ENCODE data around the gene PUM2.

DNA sequence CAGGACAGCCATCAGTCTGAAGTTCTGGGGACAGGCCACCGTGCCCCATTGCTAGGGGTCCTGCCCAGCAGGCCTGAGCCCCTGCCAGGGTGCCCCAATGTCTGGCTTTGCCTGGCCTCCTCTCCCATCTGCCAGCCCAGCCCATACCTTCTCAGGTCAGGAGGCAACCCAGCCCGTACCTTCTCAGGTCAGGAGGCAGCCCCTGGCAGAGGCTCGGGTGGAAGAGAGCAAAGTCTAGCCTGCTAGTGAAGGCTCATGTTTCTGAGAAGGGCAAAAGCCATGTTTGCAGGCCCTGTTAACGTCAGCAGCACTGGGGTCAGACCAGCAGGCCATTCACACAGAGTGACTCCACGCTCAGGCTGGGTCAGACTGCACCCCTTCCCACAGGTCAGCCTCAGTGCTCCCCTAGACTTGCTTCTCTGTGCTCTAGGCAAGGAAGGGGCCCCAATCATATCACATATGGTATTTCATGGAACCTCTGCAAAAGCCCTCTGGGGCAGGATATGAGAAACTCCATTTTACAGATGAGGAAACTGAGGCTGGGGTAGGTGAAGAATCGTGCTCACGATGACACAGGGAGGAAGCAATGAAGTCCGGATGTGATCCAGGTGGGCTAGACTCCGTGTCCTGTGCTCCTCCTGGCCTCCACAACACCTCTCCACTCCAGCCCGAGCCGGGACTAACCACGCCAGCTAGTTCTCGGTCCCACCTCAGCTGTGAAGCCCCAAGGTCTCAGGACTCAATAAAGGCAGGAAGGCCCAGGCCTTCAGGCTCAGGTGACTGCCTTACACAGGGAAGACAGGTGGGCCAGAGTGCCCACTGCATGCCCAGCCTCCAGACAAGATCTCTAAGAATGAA lies 135.2 kb downstream of the PUM2 start:
- TF ChIP-seq CTCF (IDR thresholded peaks at IDR 0.05; ENCODE audit: low read length) (no peak), EZH2phosphoT487 (IDR thresholded peaks at IDR 0.05; ENCODE audit: low read length) (no peak), EZH2 (optimal IDR thresholded peaks at IDR 0.05; ENCODE audit: low read depth, low read length) (no peak)

All from MM.1S (cell line).